ENCODE results near the gene SLC37A1.

Gene SLC37A1

DNA sequence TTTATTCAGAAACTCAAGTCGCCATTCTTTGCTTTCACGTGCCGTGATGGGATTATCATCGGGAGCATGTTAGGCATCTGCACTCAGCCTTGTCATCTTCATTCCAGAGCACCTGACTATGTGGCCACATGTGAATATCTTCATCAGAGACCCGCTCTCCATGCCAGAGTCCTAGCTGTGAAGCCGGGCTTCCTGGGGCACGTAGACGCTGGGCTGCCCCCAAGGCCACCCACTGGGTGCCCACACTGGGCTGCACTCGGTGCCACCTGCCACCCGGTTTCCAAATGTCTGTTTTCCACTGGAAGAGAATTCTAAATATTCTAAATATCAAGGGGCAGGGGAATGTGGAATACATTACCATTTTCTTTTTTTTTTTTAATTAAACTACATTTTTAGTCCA lies 43.8 kb downstream of the SLC37A1 start:
- no peaks in the 10 kb centered on the region for H4K20me1 ChIP-seq (ENCODE audit: insufficient read depth, low read length)
- no peaks in the 10 kb centered on the region for H3K4me1 ChIP-seq (ENCODE audit: insufficient read depth, low read length)
- no peaks in the 10 kb centered on the region for H3K79me2 ChIP-seq (ENCODE audit: insufficient read depth, low read length)
- DNase-seq = no peak
- 0 out of 2 replicates have a peak, but pooled peaks cover 3% of the 10 kb centered on the region for H3K36me3 ChIP-seq (ENCODE audit: insufficient read depth, low read length)
- no peaks in the 10 kb centered on the region for H3K27me3 ChIP-seq (ENCODE audit: insufficient read depth, low read length, poor library complexity)
- H3K4me2 ChIP-seq (ENCODE audit: insufficient read depth, low read length) = no peak overlapping the region
- no peak overlapping the region for H3K4me3 ChIP-seq (ENCODE audit: low read depth in 1 of 2, low read length in 2 of 2)
- no peaks in the 10 kb centered on the region for H3K9me3 ChIP-seq (ENCODE audit: insufficient read depth, low read length, severe bottlenecking)
- H3K9ac ChIP-seq (ENCODE audit: low read depth, low read length) = no peak overlapping the region
- ATAC-seq (ENCODE audit: insufficient read depth, low read depth) = no peak
- H3K27ac ChIP-seq (ENCODE audit: low read length) = no peak overlapping the region
- TF ChIP-seq, protein P1, sequence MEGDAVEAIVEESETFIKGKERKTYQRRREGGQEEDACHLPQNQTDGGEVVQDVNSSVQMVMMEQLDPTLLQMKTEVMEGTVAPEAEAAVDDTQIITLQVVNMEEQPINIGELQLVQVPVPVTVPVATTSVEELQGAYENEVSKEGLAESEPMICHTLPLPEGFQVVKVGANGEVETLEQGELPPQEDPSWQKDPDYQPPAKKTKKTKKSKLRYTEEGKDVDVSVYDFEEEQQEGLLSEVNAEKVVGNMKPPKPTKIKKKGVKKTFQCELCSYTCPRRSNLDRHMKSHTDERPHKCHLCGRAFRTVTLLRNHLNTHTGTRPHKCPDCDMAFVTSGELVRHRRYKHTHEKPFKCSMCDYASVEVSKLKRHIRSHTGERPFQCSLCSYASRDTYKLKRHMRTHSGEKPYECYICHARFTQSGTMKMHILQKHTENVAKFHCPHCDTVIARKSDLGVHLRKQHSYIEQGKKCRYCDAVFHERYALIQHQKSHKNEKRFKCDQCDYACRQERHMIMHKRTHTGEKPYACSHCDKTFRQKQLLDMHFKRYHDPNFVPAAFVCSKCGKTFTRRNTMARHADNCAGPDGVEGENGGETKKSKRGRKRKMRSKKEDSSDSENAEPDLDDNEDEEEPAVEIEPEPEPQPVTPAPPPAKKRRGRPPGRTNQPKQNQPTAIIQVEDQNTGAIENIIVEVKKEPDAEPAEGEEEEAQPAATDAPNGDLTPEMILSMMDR (IDR thresholded peaks at IDR 0.05; ENCODE audit: borderline replicate concordance, extremely low read depth, low read length, poor library complexity, severe bottlenecking) = no peak
- no peak for TF ChIP-seq EZH2 (IDR thresholded peaks at IDR 0.05; ENCODE audit: borderline replicate concordance, low read depth, low read length, severe bottlenecking)
- H2AFZ ChIP-seq (ENCODE audit: low read depth, low read length) = no peak overlapping the region

DNA sequence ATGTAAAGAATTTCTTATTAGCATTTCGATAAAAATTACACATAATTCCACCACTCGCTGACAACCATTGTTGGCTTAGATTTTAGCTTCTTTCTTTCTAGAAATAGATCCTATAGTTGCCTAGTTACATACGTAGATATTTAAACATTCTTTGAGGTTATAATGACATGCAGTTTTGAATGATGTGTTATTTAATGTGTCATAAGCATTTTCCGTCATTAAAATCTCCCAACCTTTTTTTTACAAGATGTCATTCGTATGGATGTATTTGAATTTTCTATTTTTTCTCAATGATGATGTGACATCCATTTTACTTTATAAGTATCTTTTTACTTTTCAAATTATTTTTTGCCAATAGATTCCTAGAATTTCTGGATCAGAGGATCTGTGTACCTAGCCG lies 44.7 kb downstream of the SLC37A1 start:
- TF ChIP-seq, protein P1 (IDR thresholded peaks at IDR 0.05; ENCODE audit: borderline replicate concordance, extremely low read depth, low read length, poor library complexity, severe bottlenecking) = no peak
- no peak for TF ChIP-seq EZH2 (IDR thresholded peaks at IDR 0.05; ENCODE audit: borderline replicate concordance, low read depth, low read length, severe bottlenecking)
- no peak for ATAC-seq (ENCODE audit: insufficient read depth, low read depth)
- Histone ChIP-seq H3K4me2 (ENCODE audit: insufficient read depth, low read length) (no peak overlapping the region), H3K4me1 (ENCODE audit: insufficient read depth, low read length) (no peaks in the 10 kb centered on the region), H2AFZ (ENCODE audit: low read depth, low read length) (no peak overlapping the region), H3K27me3 (ENCODE audit: insufficient read depth, low read length, poor library complexity) (no peaks in the 10 kb centered on the region), H3K4me3 (ENCODE audit: low read depth in 1 of 2, low read length in 2 of 2) (no peak overlapping the region), H3K9ac (ENCODE audit: low read depth, low read length) (no peak overlapping the region), H3K9me3 (ENCODE audit: insufficient read depth, low read length, severe bottlenecking) (no peaks in the 10 kb centered on the region), H3K36me3 (ENCODE audit: insufficient read depth, low read length) (0 out of 2 replicates have a peak, but pooled peaks cover 3% of the 10 kb centered on the region), H3K79me2 (ENCODE audit: insufficient read depth, low read length) (no peaks in the 10 kb centered on the region), H4K20me1 (ENCODE audit: insufficient read depth, low read length) (no peaks in the 10 kb centered on the region), H3K27ac (ENCODE audit: low read length) (no peak overlapping the region)
- DNase-seq = no peak

DNA sequence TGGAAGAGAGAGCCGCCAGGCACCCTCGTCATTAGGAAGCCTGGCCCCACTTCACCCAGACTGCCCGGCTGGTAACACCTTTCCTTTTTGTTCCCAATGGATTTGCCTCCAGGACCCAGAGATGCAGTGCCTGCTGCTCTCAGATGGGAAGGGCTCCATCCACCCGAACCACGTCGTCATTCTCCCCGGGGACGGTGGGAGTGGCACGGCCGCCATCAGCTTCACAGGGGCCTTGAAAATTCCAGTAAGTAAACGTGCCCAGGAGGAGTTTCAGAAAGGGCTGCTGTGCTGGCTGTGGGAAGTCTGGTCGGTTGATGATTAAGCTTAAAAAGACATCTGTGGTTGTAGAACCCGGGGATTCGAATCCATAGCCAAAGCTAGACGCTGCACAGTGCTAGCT lies 45.2 kb downstream of the SLC37A1 start:
- Histone ChIP-seq H3K4me3 (ENCODE audit: low read depth in 1 of 2, low read length in 2 of 2) (no peak overlapping the region), H3K9ac (ENCODE audit: low read depth, low read length) (no peak overlapping the region), H2AFZ (ENCODE audit: low read depth, low read length) (no peak overlapping the region), H3K79me2 (ENCODE audit: insufficient read depth, low read length) (no peaks in the 10 kb centered on the region), H3K27me3 (ENCODE audit: insufficient read depth, low read length, poor library complexity) (no peaks in the 10 kb centered on the region), H3K9me3 (ENCODE audit: insufficient read depth, low read length, severe bottlenecking) (no peaks in the 10 kb centered on the region), H3K4me1 (ENCODE audit: insufficient read depth, low read length) (no peaks in the 10 kb centered on the region), H4K20me1 (ENCODE audit: insufficient read depth, low read length) (no peaks in the 10 kb centered on the region), H3K27ac (ENCODE audit: low read length) (no peak overlapping the region), H3K36me3 (ENCODE audit: insufficient read depth, low read length) (0 out of 2 replicates have a peak, but pooled peaks cover 3% of the 10 kb centered on the region), H3K4me2 (ENCODE audit: insufficient read depth, low read length) (no peak overlapping the region)
- ATAC-seq (ENCODE audit: insufficient read depth, low read depth) (no peak), DNase-seq (no peak)
- TF ChIP-seq, protein P1 (IDR thresholded peaks at IDR 0.05; ENCODE audit: borderline replicate concordance, extremely low read depth, low read length, poor library complexity, severe bottlenecking) = no peak

DNA sequence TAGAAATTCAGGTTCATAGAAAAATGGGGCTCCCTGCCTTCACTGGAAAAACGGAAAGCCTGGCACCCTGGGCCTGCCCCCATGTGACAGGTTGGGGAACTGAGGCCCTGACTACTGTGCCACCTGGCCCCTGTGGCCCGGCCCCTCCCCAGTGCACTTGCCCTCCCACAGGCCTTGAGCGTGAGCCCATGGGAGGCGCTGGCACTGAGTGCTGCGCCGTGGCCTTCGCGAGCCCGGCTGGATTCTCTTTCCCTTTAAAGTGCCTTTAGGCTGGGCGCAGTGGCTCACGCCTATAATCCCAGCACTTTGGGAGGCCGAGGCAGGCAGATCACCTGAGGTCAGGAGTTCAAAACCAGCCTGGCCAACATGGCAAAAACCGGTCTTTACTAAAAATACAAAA lies 45.7 kb downstream of the SLC37A1 start:
- no peak overlapping the region for H3K4me2 ChIP-seq (ENCODE audit: insufficient read depth, low read length)
- H3K27ac ChIP-seq (ENCODE audit: low read length) = no peak overlapping the region
- TF ChIP-seq EZH2 (IDR thresholded peaks at IDR 0.05; ENCODE audit: borderline replicate concordance, low read depth, low read length, severe bottlenecking) = no peak
- 0 out of 2 replicates have a peak, but pooled peaks cover 3% of the 10 kb centered on the region for H3K36me3 ChIP-seq (ENCODE audit: insufficient read depth, low read length)
- no peak overlapping the region for H3K4me3 ChIP-seq (ENCODE audit: low read depth in 1 of 2, low read length in 2 of 2)
- no peaks in the 10 kb centered on the region for H3K79me2 ChIP-seq (ENCODE audit: insufficient read depth, low read length)
- no peaks in the 10 kb centered on the region for H3K4me1 ChIP-seq (ENCODE audit: insufficient read depth, low read length)
- ATAC-seq (ENCODE audit: insufficient read depth, low read depth) (no peak), DNase-seq (no peak)
- H3K27me3 ChIP-seq (ENCODE audit: insufficient read depth, low read length, poor library complexity) = no peaks in the 10 kb centered on the region
- no peak overlapping the region for H2AFZ ChIP-seq (ENCODE audit: low read depth, low read length)
- no peaks in the 10 kb centered on the region for H3K9me3 ChIP-seq (ENCODE audit: insufficient read depth, low read length, severe bottlenecking)
- no peaks in the 10 kb centered on the region for H4K20me1 ChIP-seq (ENCODE audit: insufficient read depth, low read length)
- no peak overlapping the region for H3K9ac ChIP-seq (ENCODE audit: low read depth, low read length)
